Articular chondrocyte of knee joint (primary cell): Measurements from ENCODE around the gene SH3BP4. TPM values are rescaled to one million over a fixed set of nuclear protein-coding genes. Genes with fewer than 3 reads are reported as not detected.

ENCODE experiments used
- total RNA-seq: library from RNA; depleted of rRNA; stranded (reverse); fragments of >200 nt; gene quantifications from 2 replicates; pipeline ENCODE4 v1.2.3, GENCODE V29; 2012

The SH3BP4 gene
- 44.9 and 53.8 TPM in 2 replicates for total RNA-seq

GRCh38 chr2:234951664-234952269, at the start of gene SH3BP4:
Gene SH3BP4, plus strand, starts transcription at chr2:234952017. Its CDS starts 82,986 bp downstream, at chr2:235035003.

